Pancreas (tissue), 10 donors: ENCODE measurements around the gene KLHL9. TPM values are rescaled to one million over a fixed set of nuclear protein-coding genes. Genes with fewer than 3 reads are reported as not detected.

Experiments
- ATAC-seq, 4 donors: fragments of 200-7000 bp; cut with Tn5 transposase; one replicate each; pipeline versions ENCODE4 v1.8.0 to v1.9.1; 2020; ENCODE audit warnings: mild to moderate bottlenecking in 4 of 4, moderate library complexity in 4 of 4
- DNase-seq, 6 donors: peaks; one replicate each; pipeline ENCODE4 v3.0.0-alpha.2; 2020
- FAIRE-seq: peaks from 2 replicates; lab custom pipeline; 2012; peaks lifted over from hg19 to GRCh38; lab: Jason Lieb, UNC
- H3K27ac ChIP-seq, 4 donors: fragments of 200-600 bp; sonication (generic); 1 replicate in 3 of 4; 2 replicates in 1 of 4; pipeline versions ENCODE4 v1.5.0 to v1.8.0; 2020
- H3K27me3 ChIP-seq, 4 donors: fragments of 200-600 bp; one replicate each; pipeline ENCODE4 v1.8.0; 2021
- H3K36me3 ChIP-seq, 3 donors: fragments of 200-600 bp; sonication (generic) in 1 of 3; one replicate each; pipeline versions ENCODE4 v1.5.0 to v1.8.0; 2020 to 2021
- H3K4me1 ChIP-seq, 3 donors: fragments of 200-600 bp; one replicate each; pipeline ENCODE4 v1.8.0; 2021
- H3K4me3 ChIP-seq, 4 donors: fragments of 200-600 bp; sonication (generic) in 2 of 4; one replicate each; pipeline versions ENCODE4 v1.5.0 to v1.8.0; 2020 to 2021
- H3K9me3 ChIP-seq, 4 donors: fragments of 200-600 bp; one replicate each; pipeline ENCODE4 v1.8.0; 2021
- WGBS, 2 donors: extraction: QIAGEN DNeasy Blood & Tissue Kit; methylation state at CpG; one replicate each; pipeline ENCODE4 v1.1.7; 2013; 5-methylcytosine and 5-hydroxymethylcytosine counted together
- intact Hi-C, 3 donors: fragments of 100-400 bp; cut with DNase I; formaldehyde crosslinking; loops; one replicate each; pipeline versions ENCODE4 v1.11.1 to v1.14.2; 2022
- polyA plus RNA-seq, 2 donors: library from polyadenylated mRNA; stranded (reverse); fragments of 200-250 nt; gene quantifications; one replicate each; pipeline ENCODE4 v1.2.3, GENCODE V29; 2013
- total RNA-seq, 6 donors: library from RNA; stranded (reverse); fragmentation: NEBNext Ultra II Directional in 4 of 6; extraction: Animal tissue kit (Norgen Biotek cat#: 25700) in 4 of 6; gene quantifications; one replicate each; pipeline versions ENCODE4 v1.2.1 to v1.2.4, GENCODE V29; 2021 to 2023
- TF ChIP-seq, protein P1 (sequence below), 4 donors: fragments of 200-600 bp; sonication (generic) in 3 of 4; IDR thresholded peaks; one replicate each; pipeline versions ENCODE4 v1.5.0 to v1.8.0; 2021; ENCODE audit warnings: antibody characterized with exemption in 4 of 4
- donor health status: healthy with polysubstance abuse.
- donor health status: DM: no; HTN: no; CAD: no; lungs with moderate emphysema.
- donor health status: DM: no; HTN: no; CAD: no.
- donor health status: control.
- donor health status: control.
- donor health status: Bipolar disorder and iron deficiency.
- donor health status: DM: yes; HTN: yes; CAD: no.
- donor health status: DM: no; HTN: no; CAD: no.
- donor health status: DM: no; HTN: no; CAD: no.
- donor health status: DM: yes; HTN: yes; CAD: no.

The KLHL9 gene
- total and polyA plus RNA-seq, 8 donors: 3.2 to 14.8 (median 7.2) TPM

DNA sequence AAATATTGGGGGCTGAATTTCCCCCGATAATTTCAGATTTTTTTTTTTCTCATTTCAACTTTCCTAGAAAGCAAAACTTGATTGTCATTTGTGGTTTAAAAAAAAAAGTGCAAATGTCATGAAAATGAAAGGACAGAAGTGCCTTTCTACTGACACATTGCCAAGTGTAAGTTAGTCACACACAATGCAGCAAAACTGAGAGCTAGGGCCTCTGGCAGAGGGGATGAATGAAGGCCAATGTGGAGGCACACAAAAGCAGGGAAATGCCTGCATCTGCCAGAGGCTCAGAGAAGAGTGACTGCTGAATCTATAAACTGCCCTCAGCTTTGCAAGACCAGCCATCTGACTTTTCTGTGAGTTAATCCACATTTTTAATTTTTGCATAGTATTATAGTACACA, 23.3 kb downstream of the KLHL9 start:
- intact Hi-C loops: no loop called here
- WGBS, 2 donors: 69 to 82% methylated on average over 1 of the region's 1 CpG
- no peak for FAIRE-seq
- Histone ChIP-seq H3K27ac (no peak overlapping the region), H3K27me3 (no peaks in the 10 kb centered on the region), H3K4me3 (no peak overlapping the region), H3K36me3 (no peaks in the 10 kb centered on the region), H3K9me3 (no peaks in the 10 kb centered on the region), H3K4me1 (no peaks in the 10 kb centered on the region)
- DNase-seq: no peak
- ATAC-seq: no peak
- TF ChIP-seq, protein P1, sequence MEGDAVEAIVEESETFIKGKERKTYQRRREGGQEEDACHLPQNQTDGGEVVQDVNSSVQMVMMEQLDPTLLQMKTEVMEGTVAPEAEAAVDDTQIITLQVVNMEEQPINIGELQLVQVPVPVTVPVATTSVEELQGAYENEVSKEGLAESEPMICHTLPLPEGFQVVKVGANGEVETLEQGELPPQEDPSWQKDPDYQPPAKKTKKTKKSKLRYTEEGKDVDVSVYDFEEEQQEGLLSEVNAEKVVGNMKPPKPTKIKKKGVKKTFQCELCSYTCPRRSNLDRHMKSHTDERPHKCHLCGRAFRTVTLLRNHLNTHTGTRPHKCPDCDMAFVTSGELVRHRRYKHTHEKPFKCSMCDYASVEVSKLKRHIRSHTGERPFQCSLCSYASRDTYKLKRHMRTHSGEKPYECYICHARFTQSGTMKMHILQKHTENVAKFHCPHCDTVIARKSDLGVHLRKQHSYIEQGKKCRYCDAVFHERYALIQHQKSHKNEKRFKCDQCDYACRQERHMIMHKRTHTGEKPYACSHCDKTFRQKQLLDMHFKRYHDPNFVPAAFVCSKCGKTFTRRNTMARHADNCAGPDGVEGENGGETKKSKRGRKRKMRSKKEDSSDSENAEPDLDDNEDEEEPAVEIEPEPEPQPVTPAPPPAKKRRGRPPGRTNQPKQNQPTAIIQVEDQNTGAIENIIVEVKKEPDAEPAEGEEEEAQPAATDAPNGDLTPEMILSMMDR (IDR thresholded peaks at IDR 0.05): no peak

DNA sequence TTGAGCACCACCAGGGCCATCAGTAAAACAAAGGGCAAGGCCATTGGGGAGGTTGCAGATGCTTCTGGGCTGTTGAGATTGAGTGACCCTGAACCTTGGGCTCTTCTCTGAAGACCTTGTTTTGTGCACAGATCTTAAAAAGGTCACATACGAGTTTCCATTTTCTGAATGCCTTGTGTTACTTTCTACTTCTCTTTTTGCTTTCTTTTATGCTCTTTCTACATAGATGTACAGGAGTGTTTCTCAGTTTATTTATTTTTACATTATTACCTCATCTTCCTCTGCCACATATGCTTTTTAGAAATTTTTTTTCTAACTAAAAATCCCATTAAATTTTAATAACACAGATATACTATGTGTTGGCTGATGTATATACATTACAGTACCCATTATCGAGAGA, 30.0 kb downstream of the KLHL9 start, which contains the start of gene IFNA5:
Gene IFNA5, minus strand, starts transcription at position 101 of the 400 bp plus-strand sequence. Its CDS starts 57 bp downstream, at position 44.
- Histone ChIP-seq H3K4me1 (no peaks in the 10 kb centered on the region), H3K27me3 (no peaks in the 10 kb centered on the region), H3K36me3 (no peaks in the 10 kb centered on the region), H3K9me3 (no peaks in the 10 kb centered on the region), H3K4me3 (no peak within 1 kb of the TSS), H3K27ac (no peak within 1 kb of the TSS)
- ATAC-seq: no peak
- FAIRE-seq: no peak
- TF ChIP-seq, protein P1 (IDR thresholded peaks at IDR 0.05): no peak
- DNase-seq: no peak
- 64 to 74% methylated on average over 2 of the region's 2 CpGs for WGBS, 2 donors
- intact Hi-C loops: no loop called here

DNA sequence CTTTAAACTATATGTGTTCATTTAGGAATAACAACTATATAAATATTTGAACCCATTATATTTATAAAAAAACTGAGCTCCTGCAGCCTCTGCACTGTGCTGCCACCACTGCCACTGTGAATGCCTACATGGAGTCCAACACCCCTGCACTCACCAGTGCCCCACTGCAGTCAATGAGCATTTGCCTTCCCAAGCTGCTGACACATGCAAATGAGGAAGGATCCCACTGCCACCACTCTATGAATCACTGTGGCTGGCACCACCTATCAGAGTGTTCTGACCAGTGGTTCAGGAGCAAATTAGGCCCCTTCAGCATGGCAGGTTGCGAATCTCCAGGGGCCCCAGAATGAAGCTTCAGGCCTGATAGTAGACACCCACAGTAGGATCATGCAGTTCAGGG, 39.2 kb downstream of the KLHL9 start:
- WGBS, 2 donors: 77 to 86% methylated on average over 1 of the region's 1 CpG
- TF ChIP-seq, protein P1 (IDR thresholded peaks at IDR 0.05): no peak
- no peaks in the 10 kb centered on the region for H3K4me1 ChIP-seq
- FAIRE-seq (no peak), DNase-seq (peak in 1 of 6 donors; percentile 4), ATAC-seq (no peak)
- H3K27me3 ChIP-seq: peaks cover 0 to 5% (median 0%) of the 10 kb centered on the region in 4 donors
- no peak overlapping the region for H3K4me3 ChIP-seq
- H3K27ac ChIP-seq: no peak overlapping the region
- H3K36me3 ChIP-seq: no peaks in the 10 kb centered on the region
- no peaks in the 10 kb centered on the region for H3K9me3 ChIP-seq
- intact Hi-C loops: no loop called here

DNA sequence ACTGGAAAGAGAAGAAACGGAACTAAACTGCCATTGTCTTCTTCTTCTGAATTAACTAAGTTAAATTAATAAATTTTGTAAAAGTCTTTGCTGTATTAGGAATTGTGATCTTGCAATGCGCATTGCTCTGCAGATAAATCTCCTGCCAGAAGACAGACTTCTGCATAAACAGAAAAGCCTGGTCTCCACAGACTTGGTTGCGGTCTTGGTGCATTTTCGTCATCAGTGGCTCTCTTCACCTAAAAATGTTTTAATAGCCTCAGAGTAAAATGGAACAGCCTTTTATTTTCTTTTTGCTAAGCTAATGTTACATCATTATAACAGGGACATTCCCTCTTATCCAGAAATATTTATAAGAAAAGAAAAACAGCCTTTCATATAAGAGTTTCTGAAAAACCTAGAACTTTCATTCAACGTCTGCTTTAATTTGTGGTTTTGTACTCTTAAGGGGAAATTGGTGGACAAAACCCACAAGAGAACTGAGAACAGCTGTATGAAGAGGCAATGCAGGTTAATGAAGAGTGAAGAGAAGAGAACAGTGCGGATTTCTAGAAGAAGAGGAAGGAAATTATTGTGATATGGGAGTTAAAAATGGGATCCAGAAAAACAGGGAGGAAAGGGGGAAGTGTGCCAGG, 40.2 kb downstream of the KLHL9 start:
- FAIRE-seq: no peak
- WGBS, 2 donors: 51 to 58% methylated on average over 6 of the region's 6 CpGs
- H3K4me3 ChIP-seq: no peak overlapping the region

More for the DNA sequence above, 40.2 kb downstream of the KLHL9 start:
- TF ChIP-seq, protein P1 (IDR thresholded peaks at IDR 0.05): no peak
- H3K27ac ChIP-seq: no peak overlapping the region
- H3K27me3 ChIP-seq: peaks cover 0 to 5% (median 0%) of the 10 kb centered on the region in 4 donors
- H3K4me1 ChIP-seq: no peaks in the 10 kb centered on the region
- DNase-seq (no peak), ATAC-seq (no peak)
- H3K36me3 ChIP-seq: no peaks in the 10 kb centered on the region
- H3K9me3 ChIP-seq: no peaks in the 10 kb centered on the region
- intact Hi-C loops: no loop called here
